Peyer's patch (tissue), 4 donors: Measurements from ENCODE around the gene KCNJ10. TPM values are rescaled to one million over a fixed set of nuclear protein-coding genes. Genes with fewer than 3 reads are reported as not detected.

ENCODE experiments used
- DNase-seq, 3 donors: peaks; one replicate each; pipeline ENCODE4 v3.0.0-alpha.2; 2017 to 2019
- H3K27ac ChIP-seq, 4 donors: fragments of 200-600 bp; sonication (generic); one replicate each; pipeline ENCODE4 v1.5.1; 2016 to 2019
- H3K27me3 ChIP-seq, 2 donors: fragments of 200-600 bp; sonication (generic); one replicate each; pipeline ENCODE4 v1.5.1; 2019
- H3K36me3 ChIP-seq, 3 donors: fragments of 200-600 bp; sonication (generic); one replicate each; pipeline ENCODE4 v1.5.1; 2016 to 2019
- H3K4me1 ChIP-seq, 4 donors: fragments of 200-600 bp; sonication (generic); one replicate each; pipeline ENCODE4 v1.5.1; 2016 to 2019
- H3K4me3 ChIP-seq, 4 donors: fragments of 200-600 bp; sonication (generic); 1 replicate in 3 of 4; 2 replicates in 1 of 4; pipeline ENCODE4 v1.5.1; 2016 to 2019; ENCODE audit warnings: mild to moderate bottlenecking in 1 of 4
- H3K9me3 ChIP-seq, 4 donors: fragments of 200-600 bp; sonication (generic); one replicate each; pipeline ENCODE4 v1.5.1; 2016 to 2019; ENCODE audit warnings: mild to moderate bottlenecking in 1 of 4
- POLR2A ChIP-seq, 2 donors: fragments of 450-650 bp; IDR thresholded peaks; one replicate each; pipeline ENCODE4 v1.5.1; 2017; ENCODE audit warnings: antibody characterized with exemption in 2 of 2, mild to moderate bottlenecking in 2 of 2, moderate library complexity in 2 of 2
- total RNA-seq, 4 donors: library from RNA; depleted of rRNA; stranded (reverse); fragments of >200 nt; gene quantifications; one replicate each; pipeline ENCODE4 v1.1.0, GENCODE V29; 2016
- TF ChIP-seq, protein P1 (sequence below), 6 experiments: fragments of 450-650 bp in 4 of 6; fragments of 200-600 bp in 2 of 6; sonication (generic) in 1 of 6; IDR thresholded peaks; one replicate each; pipeline ENCODE4 v1.5.1; 2017 to 2019; ENCODE audit warnings: antibody characterized with exemption in 6 of 6, mild to moderate bottlenecking in 3 of 6, moderate library complexity in 1 of 6

The KCNJ10 gene
- total RNA-seq, 4 donors from 2014 or later: not detected

- DNase-seq: no peak
- Histone ChIP-seq H3K27me3 (no peaks in the 10 kb centered on the region), H3K9me3 (no peaks in the 10 kb centered on the region), H3K36me3 (no peaks in the 10 kb centered on the region), H3K4me3 (no peak overlapping the region), H3K27ac (peak overlapping the region in 1 of 4 donors; percentile 11), H3K4me1 (peaks cover 0 to 19% (median 4%) of the 10 kb centered on the region in 4 donors)
- TF ChIP-seq, protein P1, sequence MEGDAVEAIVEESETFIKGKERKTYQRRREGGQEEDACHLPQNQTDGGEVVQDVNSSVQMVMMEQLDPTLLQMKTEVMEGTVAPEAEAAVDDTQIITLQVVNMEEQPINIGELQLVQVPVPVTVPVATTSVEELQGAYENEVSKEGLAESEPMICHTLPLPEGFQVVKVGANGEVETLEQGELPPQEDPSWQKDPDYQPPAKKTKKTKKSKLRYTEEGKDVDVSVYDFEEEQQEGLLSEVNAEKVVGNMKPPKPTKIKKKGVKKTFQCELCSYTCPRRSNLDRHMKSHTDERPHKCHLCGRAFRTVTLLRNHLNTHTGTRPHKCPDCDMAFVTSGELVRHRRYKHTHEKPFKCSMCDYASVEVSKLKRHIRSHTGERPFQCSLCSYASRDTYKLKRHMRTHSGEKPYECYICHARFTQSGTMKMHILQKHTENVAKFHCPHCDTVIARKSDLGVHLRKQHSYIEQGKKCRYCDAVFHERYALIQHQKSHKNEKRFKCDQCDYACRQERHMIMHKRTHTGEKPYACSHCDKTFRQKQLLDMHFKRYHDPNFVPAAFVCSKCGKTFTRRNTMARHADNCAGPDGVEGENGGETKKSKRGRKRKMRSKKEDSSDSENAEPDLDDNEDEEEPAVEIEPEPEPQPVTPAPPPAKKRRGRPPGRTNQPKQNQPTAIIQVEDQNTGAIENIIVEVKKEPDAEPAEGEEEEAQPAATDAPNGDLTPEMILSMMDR (IDR thresholded peaks at IDR 0.05): no peak
- no peak for TF ChIP-seq POLR2A (IDR thresholded peaks at IDR 0.05)
These were observed 33.9 kb upstream of the KCNJ10 start for GRCh38 chr1:160103658-160104408.

- no peak overlapping the region for H3K4me3 ChIP-seq
- peaks cover 4 to 29% (median 13%) of the 10 kb centered on the region in 4 donors for H3K4me1 ChIP-seq
- peak overlapping the region; percentile 34 to 59 (median 50) for H3K27ac ChIP-seq
- TF ChIP-seq POLR2A (IDR thresholded peaks at IDR 0.05): no peak
- TF ChIP-seq, protein P1 (IDR thresholded peaks at IDR 0.05): no peak
- H3K36me3 ChIP-seq: no peaks in the 10 kb centered on the region
- no peaks in the 10 kb centered on the region for H3K27me3 ChIP-seq
- H3K9me3 ChIP-seq: no peaks in the 10 kb centered on the region
- no peak for DNase-seq
These were observed 32.0 kb upstream of the KCNJ10 start for GRCh38 chr1:160101717-160102522.

GRCh38 chr1:160101037-160101716, 31.2 kb upstream of the KCNJ10 start:
- DNase-seq: peak; percentile 72 to 87 (median 75)
- Histone ChIP-seq H3K4me3 (no peak overlapping the region), H3K4me1 (peaks cover 5 to 36% (median 21%) of the 10 kb centered on the region in 4 donors), H3K9me3 (no peaks in the 10 kb centered on the region), H3K27me3 (no peaks in the 10 kb centered on the region), H3K27ac (peak overlapping the region; percentile 34 to 59 (median 50)), H3K36me3 (no peaks in the 10 kb centered on the region)
- TF ChIP-seq POLR2A (IDR thresholded peaks at IDR 0.05): no peak
- TF ChIP-seq, protein P1 (IDR thresholded peaks at IDR 0.05): peak; percentile 78 to 92 (median 86)

DNA sequence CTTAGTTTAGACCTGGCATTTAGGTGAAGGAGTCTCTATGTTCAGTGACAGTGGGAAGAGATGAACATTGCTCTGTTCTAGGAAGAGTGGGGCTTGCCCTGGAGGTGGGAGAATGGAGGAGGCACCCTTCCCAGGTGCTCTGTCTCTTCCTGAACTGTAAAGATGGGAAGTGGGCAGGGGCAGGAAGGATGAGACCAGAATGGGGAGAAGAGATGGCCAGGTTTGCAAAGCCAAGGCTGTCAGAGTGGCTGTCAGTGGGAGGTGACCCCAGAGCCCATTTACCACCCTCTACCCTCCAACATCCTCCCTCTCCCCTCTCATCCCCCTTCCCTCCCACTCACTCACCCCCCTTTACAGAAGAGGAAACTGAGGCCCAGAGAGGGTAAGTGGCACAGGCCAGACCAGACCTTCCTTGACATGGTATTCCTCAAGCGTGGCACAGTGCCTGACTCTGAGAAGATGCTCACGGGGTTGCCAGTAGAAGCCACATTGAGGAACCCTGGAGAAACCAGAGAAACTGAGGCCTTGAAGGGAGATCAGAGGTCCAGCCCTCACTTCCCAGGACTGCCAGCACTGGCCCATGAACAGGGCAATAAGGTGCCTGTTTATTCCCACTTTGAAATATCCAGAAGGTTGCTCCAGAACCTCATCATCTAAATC, 29.9 kb upstream of the KCNJ10 start:
- Histone ChIP-seq H3K36me3 (peaks cover 0 to 3% (median 0%) of the 10 kb centered on the region in 3 donors), H3K4me3 (no peak overlapping the region), H3K9me3 (no peaks in the 10 kb centered on the region), H3K27me3 (no peaks in the 10 kb centered on the region), H3K27ac (peak overlapping the region; percentile 90 to 98 (median 92)), H3K4me1 (peaks cover 5 to 50% (median 22%) of the 10 kb centered on the region in 4 donors)
- TF ChIP-seq, protein P1 (IDR thresholded peaks at IDR 0.05): no peak
- no peak for TF ChIP-seq POLR2A (IDR thresholded peaks at IDR 0.05)
- peak in 1 of 3 donors; percentile 33 for DNase-seq
